Prostate gland (tissue), 2 donors: Measurements from ENCODE around the gene CPSF3.

Source experiments
- POLR2A ChIP-seq: fragments of 450-650 bp; IDR thresholded peaks from one replicate; pipeline ENCODE4 v1.6.1; 2016; ENCODE audit warnings: antibody characterized with exemption, mild to moderate bottlenecking
- POLR2AphosphoS5 ChIP-seq: sonication (generic); formaldehyde crosslinking; IDR thresholded peaks from one replicate; pipeline ENCODE4 v1.6.1; 2017; ENCODE audit warnings: antibody characterized with exemption
- TF ChIP-seq, protein P1 (sequence below), 4 experiments: fragments of 200-600 bp in 2 of 4; fragments of 450-650 bp in 2 of 4; sonication (generic) in 2 of 4; IDR thresholded peaks; 1 replicate in 3 of 4; 2 replicates in 1 of 4; pipeline ENCODE4 v1.5.1; 2016 to 2019; ENCODE audit warnings: antibody characterized with exemption in 4 of 4, mild to moderate bottlenecking in 2 of 4, moderate library complexity in 2 of 4

DNA sequence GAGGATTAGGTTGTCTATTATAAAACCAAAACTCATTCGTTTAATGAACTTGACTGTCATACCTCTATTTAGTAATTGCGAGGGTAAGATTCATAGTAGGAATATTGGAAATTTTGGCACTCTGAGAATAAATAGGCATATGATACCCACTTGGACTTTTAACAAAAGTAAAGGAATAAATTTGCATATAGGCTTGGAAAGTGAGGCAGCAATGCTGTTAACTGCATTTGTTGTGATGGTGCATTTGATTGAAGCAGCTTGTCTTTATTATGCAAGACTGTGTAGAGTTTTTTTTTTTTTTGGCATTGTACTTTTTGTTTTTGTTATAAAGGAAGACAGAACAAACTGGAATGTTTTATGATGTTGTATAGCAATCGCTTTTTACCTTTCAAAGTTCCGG is 19.0 kb upstream of the CPSF3 start:
- TF ChIP-seq, protein P1, sequence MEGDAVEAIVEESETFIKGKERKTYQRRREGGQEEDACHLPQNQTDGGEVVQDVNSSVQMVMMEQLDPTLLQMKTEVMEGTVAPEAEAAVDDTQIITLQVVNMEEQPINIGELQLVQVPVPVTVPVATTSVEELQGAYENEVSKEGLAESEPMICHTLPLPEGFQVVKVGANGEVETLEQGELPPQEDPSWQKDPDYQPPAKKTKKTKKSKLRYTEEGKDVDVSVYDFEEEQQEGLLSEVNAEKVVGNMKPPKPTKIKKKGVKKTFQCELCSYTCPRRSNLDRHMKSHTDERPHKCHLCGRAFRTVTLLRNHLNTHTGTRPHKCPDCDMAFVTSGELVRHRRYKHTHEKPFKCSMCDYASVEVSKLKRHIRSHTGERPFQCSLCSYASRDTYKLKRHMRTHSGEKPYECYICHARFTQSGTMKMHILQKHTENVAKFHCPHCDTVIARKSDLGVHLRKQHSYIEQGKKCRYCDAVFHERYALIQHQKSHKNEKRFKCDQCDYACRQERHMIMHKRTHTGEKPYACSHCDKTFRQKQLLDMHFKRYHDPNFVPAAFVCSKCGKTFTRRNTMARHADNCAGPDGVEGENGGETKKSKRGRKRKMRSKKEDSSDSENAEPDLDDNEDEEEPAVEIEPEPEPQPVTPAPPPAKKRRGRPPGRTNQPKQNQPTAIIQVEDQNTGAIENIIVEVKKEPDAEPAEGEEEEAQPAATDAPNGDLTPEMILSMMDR (IDR thresholded peaks at IDR 0.05), result no peak
- TF ChIP-seq POLR2A (no peak), POLR2AphosphoS5 (no peak)
